Nephron (organoid): ENCODE measurements around the gene RFT1.
A peak's percentile ranks its signal among the peaks of the same experiment; 100 is the strongest.

Source experiments
- H3K27ac Mint-ChIP-seq, 3 experiments: 2 replicates each; pipeline ENCODE4 v1.8.0; 2020; ENCODE audit warnings: mixed read lengths in 3 of 3, mild to moderate bottlenecking in 2 of 3, moderate library complexity in 1 of 3
- H3K27me3 Mint-ChIP-seq: 2 replicates; pipeline ENCODE4 v1.8.0; 2021; ENCODE audit warnings: low read depth, mild to moderate bottlenecking, moderate library complexity, mixed read lengths
- H3K36me3 Mint-ChIP-seq: 2 replicates; pipeline ENCODE4 v1.8.0; 2020; ENCODE audit warnings: low read depth, mixed read lengths
- H3K4me1 Mint-ChIP-seq: 2 replicates; pipeline ENCODE4 v1.8.0; 2020; ENCODE audit warnings: mixed read lengths
- H3K4me3 Mint-ChIP-seq, 3 experiments: 2 replicates each; pipeline ENCODE4 v1.8.0; 2020; ENCODE audit warnings: mild to moderate bottlenecking in 3 of 3, mixed read lengths in 3 of 3, moderate library complexity in 2 of 3
- H3K9me3 Mint-ChIP-seq: 2 replicates; pipeline ENCODE4 v1.8.0; 2020; ENCODE audit warnings: mixed read lengths
- CTCF ChIP-seq, 3 experiments: fragments of 200-600 bp; sonication (generic); IDR thresholded peaks; one replicate each; pipeline ENCODE4 v1.5.0; 2021; ENCODE audit warnings: antibody characterized with exemption in 3 of 3; ENCODE audit not compliant: unreplicated experiment in 3 of 3

The RFT1 gene

GRCh38 chr3:53174346-53175250, 44.4 kb upstream of the RFT1 start:
- no peak for TF ChIP-seq CTCF (IDR thresholded peaks at IDR 0.05; ENCODE audit: unreplicated experiment in 3 of 3)
- Mint-ChIP-seq H3K4me1 (peaks cover 6% of the 10 kb centered on the region), H3K27me3 (no peaks in the 10 kb centered on the region), H3K27ac (no peak overlapping the region), H3K36me3 (peaks cover 12% of the 10 kb centered on the region), H3K4me3 (no peak overlapping the region), H3K9me3 (no peaks in the 10 kb centered on the region)

GRCh38 chr3:53173107-53173506, 42.9 kb upstream of the RFT1 start:
- TF ChIP-seq CTCF (IDR thresholded peaks at IDR 0.05; ENCODE audit: unreplicated experiment in 3 of 3), result no peak
- peaks cover 4% of the 10 kb centered on the region for H3K36me3 Mint-ChIP-seq
- H3K27me3 Mint-ChIP-seq, result peaks cover 2% of the 10 kb centered on the region
- no peak overlapping the region for H3K27ac Mint-ChIP-seq
- no peaks in the 10 kb centered on the region for H3K9me3 Mint-ChIP-seq
- H3K4me3 Mint-ChIP-seq, result no peak overlapping the region
- H3K4me1 Mint-ChIP-seq, result peaks cover 18% of the 10 kb centered on the region

GRCh38 chr3:53171827-53172505, 41.7 kb upstream of the RFT1 start:
- Mint-ChIP-seq H3K4me3 (no peak overlapping the region), H3K36me3 (peaks cover 4% of the 10 kb centered on the region), H3K9me3 (no peaks in the 10 kb centered on the region), H3K4me1 (peaks cover 28% of the 10 kb centered on the region), H3K27ac (no peak overlapping the region), H3K27me3 (peaks cover 4% of the 10 kb centered on the region)
- no peak for TF ChIP-seq CTCF (IDR thresholded peaks at IDR 0.05; ENCODE audit: unreplicated experiment in 3 of 3)

GRCh38 chr3:53171064-53171418, 40.8 kb upstream of the RFT1 start:
- H3K27ac Mint-ChIP-seq, result peak overlapping the region; percentile 13 to 46 (median 34)
- no peaks in the 10 kb centered on the region for H3K9me3 Mint-ChIP-seq
- H3K27me3 Mint-ChIP-seq, result peaks cover 4% of the 10 kb centered on the region
- H3K4me1 Mint-ChIP-seq, result peaks cover 28% of the 10 kb centered on the region
- H3K36me3 Mint-ChIP-seq, result peaks cover 4% of the 10 kb centered on the region
- no peak overlapping the region for H3K4me3 Mint-ChIP-seq
- TF ChIP-seq CTCF (IDR thresholded peaks at IDR 0.05; ENCODE audit: unreplicated experiment in 3 of 3), result no peak

GRCh38 chr3:53170325-53171063, 40.3 kb upstream of the RFT1 start:
- Mint-ChIP-seq H3K27me3 (peaks cover 4% of the 10 kb centered on the region), H3K27ac (peak overlapping the region; percentile 13 to 46 (median 34)), H3K4me3 (no peak overlapping the region), H3K9me3 (no peaks in the 10 kb centered on the region), H3K4me1 (peaks cover 28% of the 10 kb centered on the region), H3K36me3 (peaks cover 4% of the 10 kb centered on the region)
- no peak for TF ChIP-seq CTCF (IDR thresholded peaks at IDR 0.05; ENCODE audit: unreplicated experiment in 3 of 3)
